ENCODE measurements around the gene PPP6R2. TPM values are rescaled to one million over a fixed set of nuclear protein-coding genes. Genes with fewer than 3 reads are reported as not detected.

The PPP6R2 gene
- total and polyA plus RNA-seq, 2 of the 8 experiments (the other 6 are each of a cell fraction or from before 2014, with no cell fraction given): 25.0 to 32.2 TPM

GRCh38 chr22:50338042-50338573 is 5.0 kb upstream of the PPP6R2 start (continued):
- TF ChIP-seq JUN (IDR thresholded peaks at IDR 0.05; ENCODE audit: low read depth, low read length): no peak
- TF ChIP-seq POLR2A (IDR thresholded peaks at IDR 0.05; ENCODE audit: control extremely low read depth in 1 of 2, low read depth in 2 of 2, low read length in 2 of 2): no peak
- no peak for TF ChIP-seq RAD21 (IDR thresholded peaks at IDR 0.05 in 1 of 2, conservative IDR thresholded peaks at IDR 0.05 in 1 of 2; ENCODE audit: low read depth in 2 of 2, low read length in 2 of 2)
- TF ChIP-seq CTBP2 (IDR thresholded peaks at IDR 0.05; ENCODE audit: borderline replicate concordance, insufficient read depth, insufficient read length, low read length): no peak
- TF ChIP-seq ZNF274 (IDR thresholded peaks at IDR 0.05; ENCODE audit: borderline replicate concordance, extremely low read depth, low read length): no peak
- TF ChIP-seq CHD7 (IDR thresholded peaks at IDR 0.05; ENCODE audit: insufficient replicate concordance, low read length): no peak
- no peak for TF ChIP-seq CHD1 (IDR thresholded peaks at IDR 0.05; ENCODE audit: low read depth, low read length)
